Measurements from ENCODE around the gene C1QL2.

C1QL2 gene

DNA sequence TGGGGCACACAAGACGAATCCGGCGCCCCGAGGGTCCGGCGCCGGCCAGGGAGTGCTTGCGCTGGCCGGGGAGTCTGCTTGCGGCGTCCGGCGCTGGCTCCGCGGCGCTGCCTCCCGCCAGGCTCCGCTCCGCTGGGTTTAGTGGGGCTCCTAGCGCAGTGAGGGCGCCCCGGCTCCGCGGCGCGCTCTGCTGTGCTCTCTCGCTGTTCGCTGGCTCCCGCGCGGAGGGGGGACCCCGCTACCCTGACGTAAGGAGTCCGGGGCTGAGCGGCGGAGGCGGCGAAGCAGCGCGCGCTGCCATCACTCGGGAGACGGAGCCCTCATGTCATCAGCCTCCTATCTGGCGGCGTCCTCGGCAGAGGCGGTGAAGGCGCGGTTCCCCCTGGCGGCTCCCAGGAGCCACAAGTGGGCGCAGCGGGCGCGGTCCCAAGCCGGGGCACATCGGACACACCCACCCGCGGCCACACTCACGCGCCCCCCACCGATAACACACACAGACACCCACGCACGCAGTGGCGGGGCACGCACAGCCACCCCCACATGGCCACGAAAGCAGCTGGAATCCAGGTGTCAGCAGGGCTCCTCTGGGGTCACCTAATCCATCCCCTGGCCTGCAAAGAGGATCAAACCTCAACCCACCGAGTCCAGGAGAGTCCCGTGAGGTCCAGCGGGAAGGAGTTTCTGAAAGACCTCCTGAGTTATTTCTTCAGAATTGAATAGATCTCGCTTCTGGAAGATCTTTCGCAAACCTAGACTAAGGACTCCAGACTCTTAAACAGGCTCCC, at the start of gene C1QL2:
C1QL2 (minus strand) TSS at position 189 of the 785 bp plus-strand sequence. CDS start 482 bp downstream, outside the sequence.
- peak; percentile 55 for DNase-seq

GRCh38 chr2:119207447-119207846, 48.9 kb upstream of the C1QL2 start:
- no peak for DNase-seq

- DNase-seq: no peak
Measured at GRCh38 chr2:119206201-119206600, 47.6 kb upstream of the C1QL2 start.

DNA sequence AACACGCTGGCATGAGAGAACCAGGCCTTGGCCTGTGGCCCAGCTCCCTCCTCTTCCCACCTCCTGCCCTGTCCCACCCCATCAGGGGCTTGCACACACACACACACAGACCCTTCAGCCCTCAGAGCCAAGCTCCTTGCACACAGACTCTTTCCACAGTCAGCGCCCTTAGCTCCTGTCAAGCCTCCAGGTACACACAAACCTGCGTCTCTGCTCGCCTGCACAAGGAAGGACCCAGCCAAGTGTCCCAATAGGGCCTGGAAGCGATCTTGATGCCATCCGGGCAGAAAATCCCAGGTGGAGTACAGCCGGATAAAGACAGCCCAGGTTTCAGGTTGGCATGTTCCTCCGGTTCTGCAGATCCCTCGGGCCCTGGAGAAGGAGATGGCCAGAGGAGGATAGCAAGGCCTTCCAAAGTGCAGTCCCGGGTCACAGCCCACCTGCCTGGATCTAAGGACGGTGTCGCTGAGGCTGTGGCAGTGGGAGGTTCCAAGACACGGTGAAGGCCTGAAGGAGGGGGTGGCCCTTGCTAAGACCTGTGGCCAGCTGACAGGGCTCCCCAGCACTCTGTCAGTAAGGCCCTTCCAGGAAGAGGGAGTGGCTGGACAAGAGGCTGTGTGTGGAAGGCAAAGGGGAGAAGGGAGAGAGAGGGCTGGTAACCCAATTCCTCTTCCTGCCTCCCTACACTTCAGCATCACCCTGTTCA, 46.6 kb upstream of the C1QL2 start:
- no peak for DNase-seq

GRCh38 chr2:119204525-119204924, 46.0 kb upstream of the C1QL2 start:
- DNase-seq: no peak

DNA sequence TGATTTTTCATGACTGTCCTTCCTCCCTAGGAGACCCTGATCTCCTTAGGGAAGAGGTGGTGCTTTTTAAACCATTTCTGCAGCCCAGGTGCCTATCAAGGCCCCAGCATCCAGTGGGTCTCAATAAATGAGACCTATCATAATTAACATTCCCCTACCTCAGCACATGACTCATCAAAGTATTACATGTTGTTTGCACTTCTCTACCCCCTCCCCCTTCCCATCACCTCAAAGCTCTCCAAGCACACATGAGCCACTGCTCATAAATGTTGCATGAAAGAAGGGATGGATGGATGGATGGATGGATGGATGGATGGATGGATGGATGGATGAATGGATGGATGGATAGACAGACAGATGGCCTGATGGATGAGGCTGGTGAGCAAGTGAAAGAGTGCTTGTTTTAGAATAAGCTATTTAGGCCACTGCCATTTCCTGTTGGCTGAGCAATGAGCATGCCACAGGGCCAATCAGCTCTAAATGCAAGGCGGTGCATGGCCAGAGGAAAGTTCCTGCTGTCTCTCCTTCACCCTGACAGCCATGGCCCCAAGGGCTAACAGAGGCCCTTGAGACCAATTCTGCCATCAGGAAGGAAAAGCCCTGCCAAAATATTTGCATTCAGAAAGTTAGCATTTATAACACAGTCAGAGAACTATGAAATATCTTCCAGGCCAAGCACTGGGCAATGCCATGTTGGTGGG, 44.2 kb upstream of the C1QL2 start:
- DNase-seq: no peak

GRCh38 chr2:119201815-119202214, 43.3 kb upstream of the C1QL2 start:
- DNase-seq: no peak

DNA sequence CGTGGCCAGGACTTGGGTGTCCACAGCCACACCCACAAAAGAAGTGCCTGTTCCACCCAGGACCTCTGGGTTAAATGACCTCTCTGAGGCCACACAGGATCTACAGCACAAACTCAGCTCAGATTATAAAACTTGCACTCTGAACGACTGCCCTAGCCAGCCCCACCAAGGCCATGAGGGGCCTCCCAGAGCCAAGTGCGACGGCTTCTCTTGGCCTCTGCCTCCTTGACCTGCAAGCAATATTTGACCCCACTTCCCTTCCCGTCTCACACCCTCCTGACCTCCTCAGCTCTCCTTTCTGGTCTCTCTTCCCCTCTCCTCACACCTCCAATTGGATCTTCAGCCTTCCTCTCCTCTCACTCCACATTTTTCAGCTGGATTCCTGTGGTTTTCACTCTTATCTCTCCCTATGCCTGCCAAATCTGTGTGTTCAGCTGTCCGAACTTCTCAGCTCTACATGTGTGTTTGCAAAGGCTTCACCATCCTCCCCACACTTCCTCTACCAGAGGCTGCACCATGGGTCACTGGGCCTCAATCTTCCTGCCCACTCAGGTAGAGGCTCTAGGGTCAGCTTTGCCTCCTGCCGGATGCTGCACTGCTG, 39.8 kb upstream of the C1QL2 start:
- no peak for DNase-seq

DNA sequence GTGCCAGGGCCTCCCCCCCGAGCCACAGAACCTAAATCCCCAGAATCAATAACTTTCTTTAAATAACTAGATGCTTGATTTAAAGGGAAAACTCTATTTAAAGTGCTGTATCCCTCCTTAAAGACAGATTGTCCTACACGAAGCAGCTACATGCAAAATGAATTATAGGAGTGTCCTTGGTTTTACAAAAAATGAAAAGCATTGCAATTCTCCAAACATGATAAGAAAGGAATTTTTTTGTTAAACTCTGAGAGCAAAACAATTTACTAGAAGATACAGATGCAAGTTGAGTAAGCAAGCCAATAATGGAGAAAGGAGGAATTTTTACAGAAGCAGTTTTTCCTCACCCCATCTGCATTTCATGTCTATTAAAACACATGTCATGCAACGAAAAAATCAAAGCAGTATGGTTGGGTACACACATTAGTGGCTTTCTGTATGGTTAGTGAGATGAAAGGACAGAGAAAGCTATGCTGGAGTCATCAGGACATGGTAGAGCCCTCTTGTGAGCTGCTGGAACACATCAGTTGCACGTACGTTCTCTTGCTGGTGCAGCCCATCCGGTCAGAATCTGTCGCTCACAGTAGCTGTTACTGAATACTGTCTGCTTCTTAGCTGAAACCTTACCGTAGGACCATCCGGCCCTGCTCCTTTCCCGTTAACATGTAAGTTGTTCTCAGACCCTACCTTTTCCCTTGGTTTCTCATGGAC, 39.1 kb upstream of the C1QL2 start:
- DNase-seq: no peak

- no peak for DNase-seq
Measured at GRCh38 chr2:119197126-119197405, 38.5 kb upstream of the C1QL2 start.

DNA sequence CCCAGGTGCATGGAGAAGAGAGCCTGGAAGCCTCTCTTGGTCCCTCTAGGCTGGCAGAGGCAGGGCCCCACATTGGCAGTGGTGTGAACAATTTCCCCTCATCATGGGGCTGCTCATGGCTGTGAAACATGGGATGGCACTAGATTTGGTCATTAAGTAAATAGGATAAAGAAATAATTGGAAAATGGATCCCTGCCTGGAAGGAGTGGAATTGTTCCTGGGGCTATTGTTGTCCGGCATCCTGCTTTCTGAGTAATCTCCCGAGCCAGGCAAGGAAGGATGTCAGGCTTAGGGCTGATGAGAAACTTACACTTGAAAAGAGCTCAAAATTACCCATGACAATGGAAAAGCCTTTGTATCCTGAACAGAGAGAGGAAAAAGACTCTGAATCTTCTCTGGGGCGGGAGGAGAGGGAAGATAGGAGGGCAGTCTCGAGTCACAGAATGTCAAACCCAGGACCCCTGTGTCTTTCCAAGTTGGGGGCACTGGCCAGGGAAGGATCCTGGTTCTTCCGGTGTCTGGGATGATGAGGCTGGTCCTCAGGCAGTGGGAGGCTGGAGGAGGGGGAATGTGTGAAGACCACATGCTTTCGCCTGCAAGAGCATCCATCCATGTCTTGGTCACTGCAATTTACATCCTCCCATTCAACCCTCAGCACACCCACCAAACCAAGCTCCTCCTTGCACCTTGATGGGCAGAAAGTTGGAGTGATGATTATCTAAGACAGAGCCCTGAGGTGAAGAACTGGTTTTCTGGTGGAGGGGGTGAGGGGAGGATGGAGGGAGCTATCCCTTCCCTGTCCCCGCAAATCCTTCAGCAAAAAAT, 38.0 kb upstream of the C1QL2 start:
- DNase-seq: no peak

- DNase-seq: no peak
Measured at GRCh38 chr2:119195887-119196286, 37.3 kb upstream of the C1QL2 start.

DNA sequence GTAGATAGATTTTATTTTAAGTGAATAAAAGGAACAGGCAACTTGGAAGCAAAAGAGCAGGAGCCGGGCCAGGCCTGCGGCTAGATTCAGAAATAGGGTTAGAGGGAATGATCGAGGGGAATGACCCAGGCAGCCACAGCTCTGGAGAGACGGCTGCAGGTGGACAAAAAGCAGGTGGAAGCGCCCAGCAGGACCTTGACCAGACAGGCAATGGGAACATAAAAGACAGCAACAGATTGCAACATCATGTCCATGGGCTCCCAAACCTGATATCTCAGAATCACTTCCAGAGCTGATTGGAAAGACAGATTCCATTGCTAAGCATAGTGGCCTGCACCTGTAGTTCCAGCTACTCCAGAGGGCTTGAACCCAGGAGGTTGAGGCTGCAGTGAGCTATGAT, 36.5 kb upstream of the C1QL2 start:
- no peak for DNase-seq

GRCh38 chr2:119192893-119193292, 34.3 kb upstream of the C1QL2 start:
- DNase-seq: no peak

- DNase-seq: no peak
Measured at GRCh38 chr2:119190321-119191111, 32.0 kb upstream of the C1QL2 start.

GRCh38 chr2:119184512-119184911, 26.0 kb upstream of the C1QL2 start:
- DNase-seq: no peak

GRCh38 chr2:119181791-119182445, 23.4 kb upstream of the C1QL2 start:
- DNase-seq: no peak

DNA sequence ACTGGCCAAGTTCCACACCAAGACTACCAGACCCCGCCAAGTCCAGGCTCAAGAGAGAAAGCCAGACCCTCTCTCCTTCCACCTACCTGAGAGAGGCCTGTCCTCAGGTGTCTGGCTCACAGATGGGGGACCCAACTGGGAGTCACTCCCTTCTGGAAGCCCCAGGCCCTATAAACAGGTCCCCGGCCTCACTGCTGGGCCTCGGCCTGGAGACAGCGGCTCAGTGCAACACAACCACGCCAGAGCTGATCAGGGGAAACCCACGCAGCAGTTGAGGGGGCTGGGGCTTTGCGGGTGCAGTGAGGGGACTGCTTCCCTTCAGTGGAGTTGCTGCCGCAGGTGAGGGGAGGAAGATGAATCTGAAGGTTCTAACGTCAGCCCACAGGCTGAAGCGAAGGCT, 22.8 kb upstream of the C1QL2 start:
- DNase-seq: no peak

- DNase-seq: no peak
Measured at GRCh38 chr2:119180892-119181291, 22.3 kb upstream of the C1QL2 start.

- no peak for DNase-seq
Measured at GRCh38 chr2:119179991-119180390, 21.4 kb upstream of the C1QL2 start.

- DNase-seq: no peak
Measured at GRCh38 chr2:119179202-119179601, 20.7 kb upstream of the C1QL2 start.
